ENCODE results near the gene OR7A5.
"Not testable (repeated sequence)": the region's sequence is repeated elsewhere in the genome, so short reads cannot be mapped to it uniquely, and the experiment has no call there.

The OR7A5 gene

DNA sequence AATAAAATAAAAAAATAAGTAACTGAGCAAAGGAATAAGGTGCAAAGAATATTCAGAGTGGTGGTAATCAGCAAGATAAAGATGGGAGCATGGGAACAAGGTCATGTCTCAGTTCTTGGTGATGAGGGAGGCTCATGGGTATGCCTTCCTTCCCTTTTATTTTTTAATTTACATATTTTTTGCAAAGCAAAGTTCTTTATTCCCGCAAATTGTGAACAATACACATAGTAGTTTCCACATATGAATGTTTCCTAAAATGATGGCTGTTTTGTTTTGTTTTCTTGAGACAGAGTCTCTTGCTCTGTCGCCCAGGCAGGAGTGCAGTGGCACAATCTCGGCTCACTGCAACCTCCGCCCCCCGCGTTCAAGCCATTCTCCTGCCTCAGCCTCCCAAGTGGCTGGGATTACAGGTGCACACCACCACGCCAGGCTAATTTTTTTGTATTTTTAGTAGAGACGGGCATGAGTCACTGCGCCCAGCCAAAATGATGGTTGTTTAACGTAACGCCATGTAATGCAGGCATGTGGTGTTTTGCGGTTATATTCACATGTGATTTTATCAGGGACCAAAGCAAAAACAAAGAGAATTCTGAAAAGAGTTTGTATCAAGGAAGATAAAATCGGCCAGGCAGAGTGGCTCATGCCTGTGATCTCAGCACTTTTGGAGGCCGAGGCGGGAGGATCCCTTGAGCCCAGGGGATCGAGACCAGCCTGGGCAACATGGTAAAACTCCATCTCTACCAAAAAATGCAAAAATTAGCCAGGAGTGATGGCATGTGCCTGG lies 52.2 kb downstream of the OR7A5 start:
- no peak overlapping the region for H3K4me3 ChIP-seq (replicated peaks; ENCODE audit: low read depth, low read length)
- TF ChIP-seq, protein P1, sequence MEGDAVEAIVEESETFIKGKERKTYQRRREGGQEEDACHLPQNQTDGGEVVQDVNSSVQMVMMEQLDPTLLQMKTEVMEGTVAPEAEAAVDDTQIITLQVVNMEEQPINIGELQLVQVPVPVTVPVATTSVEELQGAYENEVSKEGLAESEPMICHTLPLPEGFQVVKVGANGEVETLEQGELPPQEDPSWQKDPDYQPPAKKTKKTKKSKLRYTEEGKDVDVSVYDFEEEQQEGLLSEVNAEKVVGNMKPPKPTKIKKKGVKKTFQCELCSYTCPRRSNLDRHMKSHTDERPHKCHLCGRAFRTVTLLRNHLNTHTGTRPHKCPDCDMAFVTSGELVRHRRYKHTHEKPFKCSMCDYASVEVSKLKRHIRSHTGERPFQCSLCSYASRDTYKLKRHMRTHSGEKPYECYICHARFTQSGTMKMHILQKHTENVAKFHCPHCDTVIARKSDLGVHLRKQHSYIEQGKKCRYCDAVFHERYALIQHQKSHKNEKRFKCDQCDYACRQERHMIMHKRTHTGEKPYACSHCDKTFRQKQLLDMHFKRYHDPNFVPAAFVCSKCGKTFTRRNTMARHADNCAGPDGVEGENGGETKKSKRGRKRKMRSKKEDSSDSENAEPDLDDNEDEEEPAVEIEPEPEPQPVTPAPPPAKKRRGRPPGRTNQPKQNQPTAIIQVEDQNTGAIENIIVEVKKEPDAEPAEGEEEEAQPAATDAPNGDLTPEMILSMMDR (IDR thresholded peaks at IDR 0.05; ENCODE audit: low read length, missing control alignments): no peak
- DNase-seq (ENCODE audit: low read depth): no peak

DNA sequence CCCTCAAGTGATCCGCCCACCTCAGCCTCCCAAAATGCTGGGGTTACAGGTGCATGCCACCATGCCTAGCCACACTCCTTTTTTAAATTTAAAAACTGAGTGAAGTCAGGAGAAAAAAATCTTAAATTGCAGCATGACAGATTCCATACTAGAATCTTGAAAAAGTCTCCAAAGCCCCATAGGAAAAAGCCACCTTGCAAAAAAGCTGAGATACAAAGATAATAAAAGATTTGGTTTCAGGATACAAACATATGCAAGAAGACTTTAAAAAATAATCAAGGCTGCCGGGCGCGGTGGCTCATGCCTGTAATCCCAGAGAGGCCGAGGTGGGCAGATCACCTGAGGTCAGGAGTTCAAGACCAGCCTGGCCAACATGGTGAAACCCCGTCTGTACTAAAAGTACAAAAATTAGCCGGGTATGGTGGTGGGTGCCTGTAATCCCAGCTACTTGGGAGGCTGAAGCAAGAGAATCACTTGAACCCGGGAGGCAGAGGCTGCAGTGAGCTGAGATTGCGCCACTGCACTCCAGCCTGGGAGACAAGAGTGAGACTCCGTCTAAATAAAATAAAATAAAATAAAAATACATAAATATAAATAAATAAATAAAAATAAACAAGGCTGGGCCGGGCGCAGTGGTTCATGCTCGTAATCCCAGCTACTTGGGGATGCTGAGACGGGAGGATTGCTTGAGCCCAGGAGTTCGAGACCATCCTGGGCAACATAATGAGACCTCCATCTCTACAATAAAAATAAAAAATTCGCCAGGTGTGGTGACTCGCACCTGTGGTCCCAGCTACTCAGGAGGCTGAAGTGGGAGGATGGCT lies 53.1 kb downstream of the OR7A5 start:
- not testable (repeated sequence) for DNase-seq (ENCODE audit: low read depth); H3K4me3 ChIP-seq (replicated peaks; ENCODE audit: low read depth, low read length)

DNA sequence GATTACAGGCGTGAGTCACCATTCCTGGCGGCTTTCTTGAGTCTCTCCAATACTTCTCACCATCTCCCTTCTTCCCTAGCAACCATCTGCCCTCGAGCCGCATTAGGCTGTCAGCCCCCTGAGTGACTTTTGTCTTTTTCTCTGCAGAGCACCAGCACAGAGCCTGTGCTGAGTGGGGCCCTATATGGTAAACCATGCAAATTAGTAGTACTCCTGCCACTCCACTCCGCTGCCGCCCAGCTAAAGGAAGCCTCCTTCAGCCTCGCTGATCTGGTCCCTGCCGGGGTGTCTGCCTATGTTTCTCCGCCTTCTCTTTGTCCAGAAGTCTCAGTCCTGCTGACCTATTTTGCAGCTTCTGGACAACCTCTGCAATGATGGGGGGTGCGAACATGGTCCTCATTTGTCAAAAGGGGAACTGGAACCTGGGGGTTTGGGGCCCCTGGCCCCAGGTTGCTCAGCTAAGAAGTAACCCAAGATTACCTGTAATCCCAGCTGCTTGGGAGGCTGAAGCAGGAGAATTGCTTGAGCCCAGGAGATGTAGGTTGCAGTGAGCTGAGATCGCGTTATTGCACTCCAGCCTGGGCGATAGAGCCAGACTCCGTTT lies 54.3 kb downstream of the OR7A5 start:
- not testable (repeated sequence) for DNase-seq (ENCODE audit: low read depth); H3K4me3 ChIP-seq (replicated peaks; ENCODE audit: low read depth, low read length)

GRCh38 chr19:14779151-14779550 lies 55.8 kb downstream of the OR7A5 start:
- TF ChIP-seq, protein P1 (IDR thresholded peaks at IDR 0.05; ENCODE audit: low read length, missing control alignments): no peak
- DNase-seq (ENCODE audit: low read depth): no peak
- no peak overlapping the region for H3K4me3 ChIP-seq (replicated peaks; ENCODE audit: low read depth, low read length)

DNA sequence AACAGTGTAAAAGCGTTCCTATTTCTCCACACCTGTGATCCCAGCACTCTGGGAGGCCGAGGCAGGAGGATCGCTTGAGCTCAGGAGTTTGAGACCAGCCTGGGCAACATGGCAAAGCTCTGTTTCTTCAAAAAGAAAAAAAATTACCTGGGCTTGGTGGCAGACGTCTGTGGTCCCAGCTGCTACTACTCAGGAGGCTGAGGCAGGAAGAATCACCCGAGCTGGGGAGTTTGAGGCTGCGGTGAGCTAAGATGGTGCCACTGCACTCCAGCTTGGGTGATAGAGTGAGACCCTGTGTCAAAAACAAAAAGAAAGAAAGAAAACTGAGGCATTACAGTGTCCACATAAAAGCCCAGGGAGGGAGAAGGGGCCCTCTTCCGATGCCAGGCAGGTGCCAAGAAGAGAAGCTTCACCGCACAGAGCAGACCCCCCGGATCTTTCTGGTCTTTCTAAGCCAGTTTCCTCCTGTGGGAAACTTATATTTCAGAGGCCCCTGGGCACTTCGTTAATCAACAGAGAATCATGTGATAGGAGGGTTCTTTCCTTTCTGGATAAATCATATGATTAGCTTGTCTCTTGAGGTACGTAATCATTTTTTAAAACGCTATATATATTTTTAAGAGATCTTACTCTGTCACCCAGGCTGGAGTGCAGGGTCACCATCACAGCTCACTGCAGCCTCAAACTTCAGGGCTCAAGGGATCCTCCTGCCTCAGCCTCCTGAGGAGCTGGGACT lies 56.7 kb downstream of the OR7A5 start, which contains the start of gene ADGRE2:
ADGRE2 (minus strand) TSS at position 451 of the 736 bp plus-strand sequence. CDS start 1,804 bp downstream, outside the sequence.
- not testable (repeated sequence) for H3K4me3 ChIP-seq (replicated peaks; ENCODE audit: low read depth, low read length)

GRCh38 chr19:14777645-14778044 lies 57.3 kb downstream of the OR7A5 start:
- not testable (repeated sequence) for DNase-seq (ENCODE audit: low read depth); H3K4me3 ChIP-seq (replicated peaks; ENCODE audit: low read depth, low read length)

More for the DNA sequence above, 56.7 kb downstream of the OR7A5 start, which contains the start of gene ADGRE2:
- DNase-seq (ENCODE audit: low read depth): not testable (repeated sequence)

Measured in fibroblast of pulmonary artery (primary cell).